ENCODE results near the gene IZUMO1R.

Gene IZUMO1R

DNA sequence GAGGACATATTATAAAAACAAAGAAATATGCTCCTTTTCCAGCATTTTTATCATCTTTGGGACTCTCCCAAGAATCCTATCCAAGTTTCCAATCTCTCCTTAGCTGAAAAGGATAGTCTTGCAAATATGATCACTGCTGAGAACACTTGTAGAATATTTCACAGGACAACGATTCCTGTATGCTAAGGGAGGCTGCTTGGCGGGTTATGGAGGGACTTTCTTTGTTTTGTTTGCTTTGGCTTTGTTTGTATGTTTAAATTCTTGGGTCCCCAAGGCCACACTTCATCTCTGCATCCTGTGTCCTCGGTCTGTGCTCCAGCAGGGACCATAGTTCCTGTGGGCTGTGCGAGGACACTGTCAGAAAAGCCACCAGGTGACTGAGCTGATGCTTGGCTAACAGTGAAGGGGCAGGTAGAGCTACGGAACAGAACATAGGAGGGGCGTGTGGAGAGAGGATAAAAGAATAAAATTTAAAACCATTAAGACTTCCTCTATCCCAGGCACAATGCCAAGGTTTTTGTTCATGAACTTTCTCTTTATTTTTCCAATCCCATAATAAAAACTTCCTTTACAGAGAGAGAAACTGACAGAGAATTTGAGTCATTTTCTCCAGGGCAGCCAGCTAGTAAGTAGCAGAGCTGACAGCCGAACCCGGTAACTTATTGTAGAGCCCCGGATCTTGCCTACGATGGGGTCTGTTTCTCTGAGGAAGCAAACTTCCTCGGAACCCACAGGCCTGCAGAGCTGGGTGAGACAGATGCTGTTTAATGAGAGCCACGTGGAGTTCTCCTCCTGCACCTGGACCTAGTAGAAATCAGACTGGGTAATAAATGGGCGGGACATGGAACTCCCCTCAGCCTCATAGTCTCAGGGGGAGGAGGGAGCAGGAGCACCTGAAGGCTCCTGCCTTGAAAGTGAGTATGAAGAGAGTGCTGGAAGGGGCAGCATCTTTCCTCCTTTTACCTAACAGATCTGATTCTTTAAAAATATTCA, at the start of gene IZUMO1R:
TSS of gene IZUMO1R (plus strand) at position 615 of the 993 bp plus-strand sequence. CDS start 1,057 bp downstream, outside the sequence.
- Histone ChIP-seq H3K79me2 (ENCODE audit: insufficient read depth, low read length) (no peaks in the 10 kb centered on the region), H2AFZ (ENCODE audit: low read depth, low read length) (no peak within 1 kb of the TSS), H3K9me3 (ENCODE audit: insufficient read depth, low read length, severe bottlenecking) (no peaks in the 10 kb centered on the region), H3K4me3 (ENCODE audit: low read depth in 1 of 2, low read length in 2 of 2) (no peak within 1 kb of the TSS), H4K20me1 (ENCODE audit: insufficient read depth, low read length) (no peaks in the 10 kb centered on the region), H3K36me3 (ENCODE audit: insufficient read depth, low read length) (no peaks in the 10 kb centered on the region), H3K4me1 (ENCODE audit: insufficient read depth, low read length) (no peaks in the 10 kb centered on the region), H3K27me3 (ENCODE audit: insufficient read depth, low read length, poor library complexity) (peaks cover 15% of the 10 kb centered on the region), H3K4me2 (ENCODE audit: insufficient read depth, low read length) (no peak within 1 kb of the TSS), H3K9ac (ENCODE audit: low read depth, low read length) (no peak within 1 kb of the TSS), H3K27ac (ENCODE audit: low read length) (no peak within 1 kb of the TSS)
- no peak for DNase-seq
- TF ChIP-seq, protein P1, sequence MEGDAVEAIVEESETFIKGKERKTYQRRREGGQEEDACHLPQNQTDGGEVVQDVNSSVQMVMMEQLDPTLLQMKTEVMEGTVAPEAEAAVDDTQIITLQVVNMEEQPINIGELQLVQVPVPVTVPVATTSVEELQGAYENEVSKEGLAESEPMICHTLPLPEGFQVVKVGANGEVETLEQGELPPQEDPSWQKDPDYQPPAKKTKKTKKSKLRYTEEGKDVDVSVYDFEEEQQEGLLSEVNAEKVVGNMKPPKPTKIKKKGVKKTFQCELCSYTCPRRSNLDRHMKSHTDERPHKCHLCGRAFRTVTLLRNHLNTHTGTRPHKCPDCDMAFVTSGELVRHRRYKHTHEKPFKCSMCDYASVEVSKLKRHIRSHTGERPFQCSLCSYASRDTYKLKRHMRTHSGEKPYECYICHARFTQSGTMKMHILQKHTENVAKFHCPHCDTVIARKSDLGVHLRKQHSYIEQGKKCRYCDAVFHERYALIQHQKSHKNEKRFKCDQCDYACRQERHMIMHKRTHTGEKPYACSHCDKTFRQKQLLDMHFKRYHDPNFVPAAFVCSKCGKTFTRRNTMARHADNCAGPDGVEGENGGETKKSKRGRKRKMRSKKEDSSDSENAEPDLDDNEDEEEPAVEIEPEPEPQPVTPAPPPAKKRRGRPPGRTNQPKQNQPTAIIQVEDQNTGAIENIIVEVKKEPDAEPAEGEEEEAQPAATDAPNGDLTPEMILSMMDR (IDR thresholded peaks at IDR 0.05; ENCODE audit: borderline replicate concordance, extremely low read depth, low read length, poor library complexity, severe bottlenecking): no peak
- TF ChIP-seq EZH2 (IDR thresholded peaks at IDR 0.05; ENCODE audit: borderline replicate concordance, low read depth, low read length, severe bottlenecking): no peak
- ATAC-seq (ENCODE audit: insufficient read depth, low read depth): no peak

DNA sequence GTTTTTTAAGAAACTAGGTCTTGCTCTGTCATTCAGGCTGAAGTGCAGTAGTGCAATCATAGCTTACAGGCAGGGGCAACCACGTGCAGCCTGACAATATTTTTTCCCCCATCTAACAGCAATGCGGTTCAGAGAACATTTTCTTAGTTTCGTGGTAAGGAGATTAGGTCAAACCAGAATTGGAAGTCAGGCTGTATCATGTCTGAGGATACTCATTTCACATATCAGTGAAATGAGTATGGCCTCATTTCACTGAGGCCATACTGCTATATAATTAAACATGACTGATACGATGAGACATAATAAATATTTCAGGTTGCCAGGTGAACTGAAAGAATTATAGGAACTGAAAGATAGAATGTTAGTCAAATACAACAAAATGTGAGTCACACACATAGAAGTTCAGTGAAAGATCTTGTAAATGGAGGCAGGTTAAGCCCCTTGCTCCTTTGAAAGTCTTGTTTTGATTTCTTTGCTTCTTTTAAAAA, 32.5 kb upstream of the IZUMO1R start:
- ATAC-seq (ENCODE audit: insufficient read depth, low read depth): no peak
- Histone ChIP-seq H3K9me3 (ENCODE audit: insufficient read depth, low read length, severe bottlenecking) (no peaks in the 10 kb centered on the region), H3K27ac (ENCODE audit: low read length) (no peak overlapping the region)

DNA sequence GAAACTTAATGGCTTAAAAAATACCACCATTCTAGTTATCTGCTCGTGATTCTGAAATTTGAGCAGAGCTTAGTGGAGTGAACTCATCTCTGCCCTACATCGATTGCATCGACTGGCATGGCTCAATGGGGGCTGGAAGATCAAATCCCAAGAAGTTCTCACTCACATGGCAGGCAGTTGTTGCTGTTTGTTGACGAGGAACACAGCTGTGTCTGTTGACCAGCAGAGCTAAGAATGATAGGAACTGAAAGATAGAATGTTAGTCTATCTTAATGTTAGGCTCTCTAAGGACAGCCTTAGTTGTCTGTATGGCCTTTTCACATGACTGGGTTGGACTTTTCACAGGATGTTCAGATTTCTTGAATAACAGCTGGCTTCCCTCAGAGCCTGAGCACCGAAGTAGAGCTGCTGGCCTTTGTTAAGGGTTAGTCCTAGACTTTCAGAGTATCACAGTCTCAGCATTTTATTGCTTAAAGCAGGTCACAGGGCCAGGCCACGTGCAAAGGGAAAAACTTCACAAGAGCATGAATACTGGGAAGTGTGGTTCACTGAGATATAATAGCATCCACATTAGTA, 31.6 kb upstream of the IZUMO1R start:
- H3K4me2 ChIP-seq (ENCODE audit: insufficient read depth, low read length): no peak overlapping the region

More for the DNA sequence above, 32.5 kb upstream of the IZUMO1R start:
- H3K4me1 ChIP-seq (ENCODE audit: insufficient read depth, low read length): no peaks in the 10 kb centered on the region
- no peaks in the 10 kb centered on the region for H3K79me2 ChIP-seq (ENCODE audit: insufficient read depth, low read length)
- no peak overlapping the region for H3K9ac ChIP-seq (ENCODE audit: low read depth, low read length)
- H3K4me3 ChIP-seq (ENCODE audit: low read depth in 1 of 2, low read length in 2 of 2): no peak overlapping the region
- no peaks in the 10 kb centered on the region for H3K36me3 ChIP-seq (ENCODE audit: insufficient read depth, low read length)
- H3K4me2 ChIP-seq (ENCODE audit: insufficient read depth, low read length): no peak overlapping the region
- TF ChIP-seq, protein P1 (IDR thresholded peaks at IDR 0.05; ENCODE audit: borderline replicate concordance, extremely low read depth, low read length, poor library complexity, severe bottlenecking): no peak
- TF ChIP-seq EZH2 (IDR thresholded peaks at IDR 0.05; ENCODE audit: borderline replicate concordance, low read depth, low read length, severe bottlenecking): no peak
- no peaks in the 10 kb centered on the region for H3K27me3 ChIP-seq (ENCODE audit: insufficient read depth, low read length, poor library complexity)
- H2AFZ ChIP-seq (ENCODE audit: low read depth, low read length): no peak overlapping the region
- no peak for DNase-seq
- no peaks in the 10 kb centered on the region for H4K20me1 ChIP-seq (ENCODE audit: insufficient read depth, low read length)

More for the DNA sequence above, 31.6 kb upstream of the IZUMO1R start:
- Histone ChIP-seq H3K4me3 (ENCODE audit: low read depth in 1 of 2, low read length in 2 of 2) (no peak overlapping the region), H3K9ac (ENCODE audit: low read depth, low read length) (no peak overlapping the region), H3K9me3 (ENCODE audit: insufficient read depth, low read length, severe bottlenecking) (no peaks in the 10 kb centered on the region), H2AFZ (ENCODE audit: low read depth, low read length) (no peak overlapping the region), H3K27ac (ENCODE audit: low read length) (no peak overlapping the region), H3K27me3 (ENCODE audit: insufficient read depth, low read length, poor library complexity) (no peaks in the 10 kb centered on the region), H3K4me1 (ENCODE audit: insufficient read depth, low read length) (no peaks in the 10 kb centered on the region), H4K20me1 (ENCODE audit: insufficient read depth, low read length) (no peaks in the 10 kb centered on the region), H3K79me2 (ENCODE audit: insufficient read depth, low read length) (no peaks in the 10 kb centered on the region), H3K36me3 (ENCODE audit: insufficient read depth, low read length) (no peaks in the 10 kb centered on the region)
- ATAC-seq (ENCODE audit: insufficient read depth, low read depth) (no peak), DNase-seq (no peak)
- TF ChIP-seq, protein P1 (IDR thresholded peaks at IDR 0.05; ENCODE audit: borderline replicate concordance, extremely low read depth, low read length, poor library complexity, severe bottlenecking): no peak
- TF ChIP-seq EZH2 (IDR thresholded peaks at IDR 0.05; ENCODE audit: borderline replicate concordance, low read depth, low read length, severe bottlenecking): no peak

Measured in DND-41 (cell line).